GM23338 (cell line): Measurements from ENCODE around the gene TXNDC16. TPM values are rescaled to one million over a fixed set of nuclear protein-coding genes. Genes with fewer than 3 reads are reported as not detected.

Source experiments
- ATAC-seq: fragments of 200-7000 bp; cut with Tn5 transposase; 3 replicates; pipeline ENCODE4 v1.9.1; 2020
- DNase-seq: peaks from one replicate; pipeline ENCODE4 v3.0.0-alpha.2; 2015; ENCODE audit warnings: low spot score
- H2AFZ ChIP-seq: fragments of 200-600 bp; sonication (generic); 2 replicates; pipeline ENCODE4 v1.8.0; 2016; ENCODE audit warnings: antibody characterized with exemption, mild to moderate bottlenecking, moderate library complexity
- H3F3A ChIP-seq: fragments of 200-600 bp; sonication (generic); replicated peaks from 2 replicates; pipeline ENCODE4 v1.8.0; 2017; ENCODE audit warnings: antibody characterized with exemption, mixed run types, low read depth
- H3K27ac ChIP-seq: fragments of 200-600 bp; sonication (generic); 2 replicates; pipeline ENCODE4 v1.6.1; 2016; ENCODE audit warnings: low read depth
- H3K27me3 ChIP-seq: fragments of 200-600 bp; sonication (generic); 2 replicates; pipeline ENCODE4 v1.8.0; 2016; ENCODE audit warnings: mild to moderate bottlenecking, mixed run types, moderate library complexity; ENCODE audit not compliant: insufficient read depth
- H3K36me3 ChIP-seq: fragments of 200-600 bp; sonication (generic); 2 replicates; pipeline ENCODE4 v1.8.0; 2016; ENCODE audit warnings: mild to moderate bottlenecking; ENCODE audit not compliant: insufficient read depth
- H3K4me1 ChIP-seq: fragments of 200-600 bp; sonication (generic); 2 replicates; pipeline ENCODE4 v1.8.0; 2016; ENCODE audit warnings: mild to moderate bottlenecking, moderate library complexity; ENCODE audit not compliant: insufficient read depth
- H3K4me2 ChIP-seq: fragments of 200-600 bp; sonication (generic); 2 replicates; pipeline ENCODE4 v1.7.1; 2017; ENCODE audit warnings: mixed run types
- H3K4me3 ChIP-seq: fragments of 200-600 bp; sonication (generic); 2 replicates; pipeline ENCODE4 v1.6.1; 2016; ENCODE audit warnings: mixed run types
- H3K79me2 ChIP-seq: fragments of 200-600 bp; sonication (generic); replicated peaks from 2 replicates; pipeline ENCODE4 v1.8.0; 2017; ENCODE audit warnings: mild to moderate bottlenecking; ENCODE audit not compliant: insufficient read depth
- H3K9me2 ChIP-seq: fragments of 200-600 bp; sonication (generic); 2 replicates; pipeline ENCODE4 v1.8.0; 2017; ENCODE audit not compliant: insufficient read depth
- H4K20me1 ChIP-seq: fragments of 200-600 bp; sonication (generic); replicated peaks from 2 replicates; pipeline ENCODE4 v1.8.0; 2017; ENCODE audit warnings: mild to moderate bottlenecking; ENCODE audit not compliant: insufficient read depth
- H3K27ac Mint-ChIP-seq: 2 replicates; pipeline ENCODE4 v1.8.0; 2020; ENCODE audit warnings: inconsistent platforms, mild to moderate bottlenecking, moderate library complexity, mixed read lengths
- H3K27me3 Mint-ChIP-seq: 3 replicates; pipeline ENCODE4 v1.8.0; 2022; ENCODE audit warnings: low read depth, mild to moderate bottlenecking, moderate library complexity, mixed read lengths, inconsistent platforms; ENCODE audit not compliant: insufficient read depth, poor library complexity
- H3K36me3 Mint-ChIP-seq: 3 replicates; pipeline ENCODE4 v1.8.0; 2021; ENCODE audit warnings: low read depth, mild to moderate bottlenecking, inconsistent platforms, moderate library complexity, mixed read lengths
- H3K4me1 Mint-ChIP-seq: 3 replicates; pipeline ENCODE4 v1.8.0; 2020; ENCODE audit warnings: mild to moderate bottlenecking, inconsistent platforms, mixed read lengths
- H3K4me3 Mint-ChIP-seq: 3 replicates; pipeline ENCODE4 v1.8.0; 2021; ENCODE audit warnings: moderate library complexity, mild to moderate bottlenecking, inconsistent platforms, mixed read lengths
- H3K9me3 Mint-ChIP-seq: 3 replicates; pipeline ENCODE4 v1.8.0; 2020; ENCODE audit warnings: moderate library complexity, mild to moderate bottlenecking, inconsistent platforms, mixed read lengths
- CREB1 ChIP-seq: fragments of 250-450 bp; sonication (Bioruptor Pico); IDR thresholded peaks from 2 replicates; pipeline ENCODE4 v1.5.0; 2020; ENCODE audit warnings: low read depth, mild to moderate bottlenecking, moderate library complexity
- EZH2 ChIP-seq: fragments of 200-600 bp; sonication (generic); IDR thresholded peaks from one replicate; pipeline ENCODE4 v1.8.0; 2017; ENCODE audit warnings: antibody characterized with exemption, mild to moderate bottlenecking, low read depth; ENCODE audit not compliant: unreplicated experiment
- EZH2phosphoT487 ChIP-seq: fragments of 200-600 bp; sonication (generic); IDR thresholded peaks from one replicate; pipeline ENCODE4 v1.8.1; 2018; ENCODE audit warnings: antibody characterized with exemption; ENCODE audit not compliant: unreplicated experiment
- JUNB ChIP-seq: IDR thresholded peaks from one replicate; pipeline ENCODE4 v1.6.1; 2016; ENCODE audit warnings: antibody characterized with exemption; ENCODE audit not compliant: unreplicated experiment
- NANOG ChIP-seq: IDR thresholded peaks from 2 replicates; pipeline ENCODE4 v1.6.1; 2016; ENCODE audit warnings: antibody characterized with exemption, borderline replicate concordance
- POLR2AphosphoS5 ChIP-seq: IDR thresholded peaks from 2 replicates; pipeline ENCODE4 v1.6.1; 2016; ENCODE audit warnings: antibody characterized with exemption, low read depth
- STAT1 ChIP-seq: IDR thresholded peaks from one replicate; pipeline ENCODE4 v1.6.1; 2016; ENCODE audit warnings: antibody characterized with exemption; ENCODE audit not compliant: unreplicated experiment
- ZNF114 ChIP-seq: fragments of 250-450 bp; sonication (Bioruptor Pico); IDR thresholded peaks from 2 replicates; pipeline ENCODE4 v1.5.0; 2020; ENCODE audit warnings: mild to moderate bottlenecking, moderate library complexity
- polyA plus RNA-seq: library from polyadenylated mRNA; unstranded; fragments of >200 nt; fragmentation: Nextera tagmentation; extraction: Ambion mirVana; gene quantifications from 2 replicates; pipeline ENCODE4 v1.2.1, GENCODE V29; 2016
- total RNA-seq: library from RNA; depleted of rRNA; stranded (reverse); fragments of >200 nt; shearing (Covaris generic); gene quantifications from 2 replicates; pipeline ENCODE4 v1.2.3, GENCODE V29; 2014
- TF ChIP-seq, protein P1 (sequence below), 2 experiments: fragments of 200-600 bp in 1 of 2; sonication (generic) in 1 of 2; conservative IDR thresholded peaks; 2 replicates each; pipeline versions ENCODE4 v1.5.1 to v1.6.1; 2016 to 2017; ENCODE audit warnings: antibody characterized with exemption in 2 of 2, low read depth in 2 of 2, mild to moderate bottlenecking in 2 of 2, moderate library complexity in 1 of 2
- TF ChIP-seq, protein P2 (sequence below): IDR thresholded peaks from 2 replicates; pipeline ENCODE4 v1.6.1; 2016; ENCODE audit warnings: antibody characterized with exemption
- TF ChIP-seq, protein P3 (sequence below): IDR thresholded peaks from one replicate; pipeline ENCODE4 v1.6.1; 2018; ENCODE audit warnings: antibody characterized with exemption; ENCODE audit not compliant: unreplicated experiment

TXNDC16 gene
- total and polyA plus RNA-seq, 2 experiments from 2014 or later: 13.6 to 14.0 TPM

DNA sequence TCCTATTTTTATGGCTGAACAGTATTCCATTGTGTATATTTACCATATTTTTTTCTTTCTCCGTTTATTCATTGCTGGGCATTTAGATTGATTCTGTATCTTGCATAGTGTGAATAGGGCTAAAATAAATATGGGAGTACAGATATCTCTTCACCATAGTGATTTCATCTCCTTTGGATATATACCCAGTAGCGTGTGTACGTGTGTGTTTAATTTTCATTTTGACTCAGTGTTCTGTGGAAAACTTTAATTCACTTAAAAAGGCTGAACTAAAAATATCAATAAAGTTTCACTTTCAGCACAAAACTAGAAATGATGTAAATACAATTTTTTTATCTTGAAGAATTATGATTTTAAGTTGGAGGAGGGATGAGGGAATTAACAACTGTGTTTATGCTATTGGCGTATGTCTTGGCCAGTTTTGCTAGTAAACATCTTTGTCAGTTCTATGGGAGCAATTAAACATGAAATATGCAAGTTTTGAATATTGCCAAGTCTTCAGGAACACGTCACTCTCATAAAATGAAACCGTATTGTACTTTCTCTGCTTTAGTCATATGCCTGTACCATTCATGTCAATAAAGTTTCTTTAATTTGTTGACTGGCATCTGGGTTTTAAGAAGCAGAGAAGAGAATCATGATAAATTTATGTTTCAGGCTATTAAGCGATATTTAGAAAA, 138.4 kb downstream of the TXNDC16 start:
- H3K27me3 Mint-ChIP-seq: no peaks in the 10 kb centered on the region
- no peaks in the 10 kb centered on the region for H4K20me1 ChIP-seq
- H3K4me3 Mint-ChIP-seq: no peak overlapping the region
- H2AFZ ChIP-seq: no peak overlapping the region
- no peaks in the 10 kb centered on the region for H3K4me1 ChIP-seq
- H3F3A ChIP-seq: no peaks in the 10 kb centered on the region
- no peak for DNase-seq
- H3K4me2 ChIP-seq: no peak overlapping the region
- H3K79me2 ChIP-seq: no peaks in the 10 kb centered on the region
- no peaks in the 10 kb centered on the region for H3K9me2 ChIP-seq
- no peak overlapping the region for H3K27ac Mint-ChIP-seq
- no peaks in the 10 kb centered on the region for H3K4me1 Mint-ChIP-seq
- TF ChIP-seq JUNB (no peak), NANOG (no peak), ZNF114 (CRISPR knock-in tag) (no peak), EZH2 (no peak), EZH2phosphoT487 (no peak), CREB1 (no peak), POLR2AphosphoS5 (no peak), STAT1 (no peak)
- TF ChIP-seq, protein P1, sequence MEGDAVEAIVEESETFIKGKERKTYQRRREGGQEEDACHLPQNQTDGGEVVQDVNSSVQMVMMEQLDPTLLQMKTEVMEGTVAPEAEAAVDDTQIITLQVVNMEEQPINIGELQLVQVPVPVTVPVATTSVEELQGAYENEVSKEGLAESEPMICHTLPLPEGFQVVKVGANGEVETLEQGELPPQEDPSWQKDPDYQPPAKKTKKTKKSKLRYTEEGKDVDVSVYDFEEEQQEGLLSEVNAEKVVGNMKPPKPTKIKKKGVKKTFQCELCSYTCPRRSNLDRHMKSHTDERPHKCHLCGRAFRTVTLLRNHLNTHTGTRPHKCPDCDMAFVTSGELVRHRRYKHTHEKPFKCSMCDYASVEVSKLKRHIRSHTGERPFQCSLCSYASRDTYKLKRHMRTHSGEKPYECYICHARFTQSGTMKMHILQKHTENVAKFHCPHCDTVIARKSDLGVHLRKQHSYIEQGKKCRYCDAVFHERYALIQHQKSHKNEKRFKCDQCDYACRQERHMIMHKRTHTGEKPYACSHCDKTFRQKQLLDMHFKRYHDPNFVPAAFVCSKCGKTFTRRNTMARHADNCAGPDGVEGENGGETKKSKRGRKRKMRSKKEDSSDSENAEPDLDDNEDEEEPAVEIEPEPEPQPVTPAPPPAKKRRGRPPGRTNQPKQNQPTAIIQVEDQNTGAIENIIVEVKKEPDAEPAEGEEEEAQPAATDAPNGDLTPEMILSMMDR (conservative IDR thresholded peaks at IDR 0.05; ENCODE audit: low read depth in 2 of 2): no peak
- TF ChIP-seq, protein P2, sequence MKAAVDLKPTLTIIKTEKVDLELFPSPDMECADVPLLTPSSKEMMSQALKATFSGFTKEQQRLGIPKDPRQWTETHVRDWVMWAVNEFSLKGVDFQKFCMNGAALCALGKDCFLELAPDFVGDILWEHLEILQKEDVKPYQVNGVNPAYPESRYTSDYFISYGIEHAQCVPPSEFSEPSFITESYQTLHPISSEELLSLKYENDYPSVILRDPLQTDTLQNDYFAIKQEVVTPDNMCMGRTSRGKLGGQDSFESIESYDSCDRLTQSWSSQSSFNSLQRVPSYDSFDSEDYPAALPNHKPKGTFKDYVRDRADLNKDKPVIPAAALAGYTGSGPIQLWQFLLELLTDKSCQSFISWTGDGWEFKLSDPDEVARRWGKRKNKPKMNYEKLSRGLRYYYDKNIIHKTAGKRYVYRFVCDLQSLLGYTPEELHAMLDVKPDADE: no peak
- TF ChIP-seq, protein P3, sequence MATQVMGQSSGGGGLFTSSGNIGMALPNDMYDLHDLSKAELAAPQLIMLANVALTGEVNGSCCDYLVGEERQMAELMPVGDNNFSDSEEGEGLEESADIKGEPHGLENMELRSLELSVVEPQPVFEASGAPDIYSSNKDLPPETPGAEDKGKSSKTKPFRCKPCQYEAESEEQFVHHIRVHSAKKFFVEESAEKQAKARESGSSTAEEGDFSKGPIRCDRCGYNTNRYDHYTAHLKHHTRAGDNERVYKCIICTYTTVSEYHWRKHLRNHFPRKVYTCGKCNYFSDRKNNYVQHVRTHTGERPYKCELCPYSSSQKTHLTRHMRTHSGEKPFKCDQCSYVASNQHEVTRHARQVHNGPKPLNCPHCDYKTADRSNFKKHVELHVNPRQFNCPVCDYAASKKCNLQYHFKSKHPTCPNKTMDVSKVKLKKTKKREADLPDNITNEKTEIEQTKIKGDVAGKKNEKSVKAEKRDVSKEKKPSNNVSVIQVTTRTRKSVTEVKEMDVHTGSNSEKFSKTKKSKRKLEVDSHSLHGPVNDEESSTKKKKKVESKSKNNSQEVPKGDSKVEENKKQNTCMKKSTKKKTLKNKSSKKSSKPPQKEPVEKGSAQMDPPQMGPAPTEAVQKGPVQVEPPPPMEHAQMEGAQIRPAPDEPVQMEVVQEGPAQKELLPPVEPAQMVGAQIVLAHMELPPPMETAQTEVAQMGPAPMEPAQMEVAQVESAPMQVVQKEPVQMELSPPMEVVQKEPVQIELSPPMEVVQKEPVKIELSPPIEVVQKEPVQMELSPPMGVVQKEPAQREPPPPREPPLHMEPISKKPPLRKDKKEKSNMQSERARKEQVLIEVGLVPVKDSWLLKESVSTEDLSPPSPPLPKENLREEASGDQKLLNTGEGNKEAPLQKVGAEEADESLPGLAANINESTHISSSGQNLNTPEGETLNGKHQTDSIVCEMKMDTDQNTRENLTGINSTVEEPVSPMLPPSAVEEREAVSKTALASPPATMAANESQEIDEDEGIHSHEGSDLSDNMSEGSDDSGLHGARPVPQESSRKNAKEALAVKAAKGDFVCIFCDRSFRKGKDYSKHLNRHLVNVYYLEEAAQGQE: no peak
- H3K36me3 ChIP-seq: no peaks in the 10 kb centered on the region
- H3K27ac ChIP-seq: no peak overlapping the region
- H3K27me3 ChIP-seq: no peaks in the 10 kb centered on the region
- no peak overlapping the region for H3K4me3 ChIP-seq
- no peaks in the 10 kb centered on the region for H3K36me3 Mint-ChIP-seq
- no peaks in the 10 kb centered on the region for H3K9me3 Mint-ChIP-seq
- ATAC-seq: no peak
